ENCODE measurements around the gene R3HDM4. TPM values are rescaled to one million over a fixed set of nuclear protein-coding genes. Genes with fewer than 3 reads are reported as not detected.
A peak's percentile ranks its signal among the peaks of the same experiment; 100 is the strongest.

R3HDM4 gene
- total and polyA plus RNA-seq, 9 of the 15 experiments (the other 6 are each of a cell fraction or from before 2014, with no cell fraction given), result 3.2 to 154 (median 59.0) TPM

GRCh38 chr19:925526-926322, 12.7 kb upstream of the R3HDM4 start, which contains the start of gene ARID3A (continued):
- peak; percentile 52; the same call in 1 of the 2 replicates for TF ChIP-seq RNF2 (IDR thresholded peaks at IDR 0.05)
- TF ChIP-seq POLR2H (tag; IDR thresholded peaks at IDR 0.05; ENCODE audit: low read depth), result no peak
- no peak for TF ChIP-seq ZNF778 (CRISPR knock-in tag; IDR thresholded peaks at IDR 0.05)
- no peak for TF ChIP-seq PBX2 (CRISPR knock-in tag; IDR thresholded peaks at IDR 0.05; ENCODE audit: low read depth)
- no peak for TF ChIP-seq PBX2 (tag; conservative IDR thresholded peaks at IDR 0.05; ENCODE audit: low read depth)
- TF ChIP-seq SMAD1 (IDR thresholded peaks at IDR 0.05; ENCODE audit: low read depth, low read length, partially characterized antibody), result no peak
- TF ChIP-seq TBP (optimal IDR thresholded peaks at IDR 0.05; ENCODE audit: low read depth, low read length), result no peak
- no peak for TF ChIP-seq ZNF175 (CRISPR knock-in tag; IDR thresholded peaks at IDR 0.05; ENCODE audit: low read depth)
- TF ChIP-seq SOX6 (IDR thresholded peaks at IDR 0.05), result 0 out of 2 replicates have a peak, but pooled peaks have one; percentile 40
- peak in 1 of 2 experiments; percentile 44 for TF ChIP-seq E2F6 (IDR thresholded peaks at IDR 0.05; ENCODE audit: borderline replicate concordance in 1 of 2, extremely low read depth in 1 of 2, insufficient read depth in 1 of 2, insufficient read length in 1 of 2, low read depth in 1 of 2, low read length in 1 of 2, poor library complexity in 1 of 2, severe bottlenecking in 1 of 2)
- no peak for TF ChIP-seq ATF6 (CRISPR knock-in tag; IDR thresholded peaks at IDR 0.05)
- TF ChIP-seq TARDBP (IDR thresholded peaks at IDR 0.05), result no peak
- no peak for TF ChIP-seq MTF1 (CRISPR knock-in tag; IDR thresholded peaks at IDR 0.05; ENCODE audit: borderline replicate concordance)
- TF ChIP-seq TEAD1 (CRISPR knock-in tag; IDR thresholded peaks at IDR 0.05), result no peak
- no peak for TF ChIP-seq NFIC (IDR thresholded peaks at IDR 0.05)
- TF ChIP-seq ZNF316 (IDR thresholded peaks at IDR 0.05), result no peak
- TF ChIP-seq ZNF121 (CRISPR knock-in tag; conservative IDR thresholded peaks at IDR 0.05), result peak; percentile 96
- no peak for TF ChIP-seq ZBTB2 (IDR thresholded peaks at IDR 0.05)
- no peak for TF ChIP-seq PCBP2 (IDR thresholded peaks at IDR 0.05; ENCODE audit: low read depth, low read length, poor library complexity, severe bottlenecking)

Measured in K562 (cell line).